Lung (tissue), 12 donors: Measurements from ENCODE around the gene IMMT. TPM values are rescaled to one million over a fixed set of nuclear protein-coding genes. Genes with fewer than 3 reads are reported as not detected.

Source experiments
- ATAC-seq: fragments of 200-7000 bp; cut with Tn5 transposase; one replicate; pipeline ENCODE4 v1.9.1; 2020; ENCODE audit warnings: moderate number of reproducible peaks; ENCODE audit not compliant: insufficient read depth, low FRiP score
- DNase-seq, 3 donors: peaks; one replicate each; pipeline ENCODE4 v3.0.0-alpha.2; 2013 to 2017
- H3K27ac ChIP-seq, 2 donors: one replicate each; pipeline ENCODE4 v1.5.1; 2013; ENCODE audit warnings: mild to moderate bottlenecking in 2 of 2, moderate library complexity in 2 of 2, control low read depth in 1 of 2, inconsistent platforms in 1 of 2, low read depth in 1 of 2, low read length in 1 of 2
- H3K27me3 ChIP-seq, 3 donors: one replicate each; pipeline ENCODE4 v1.5.1; 2013; ENCODE audit warnings: low read length in 2 of 3; ENCODE audit not compliant: control insufficient read depth in 3 of 3, insufficient read depth in 3 of 3
- H3K36me3 ChIP-seq, 4 donors: one replicate each; pipeline ENCODE4 v1.5.1; 2013; ENCODE audit warnings: low read length in 4 of 4, mild to moderate bottlenecking in 1 of 4, moderate library complexity in 1 of 4; ENCODE audit not compliant: control insufficient read depth in 4 of 4, insufficient read depth in 4 of 4
- H3K4me1 ChIP-seq, 5 donors: one replicate each; pipeline ENCODE4 v1.5.1; 2013; ENCODE audit warnings: low read length in 5 of 5, mild to moderate bottlenecking in 2 of 5, moderate library complexity in 1 of 5; ENCODE audit not compliant: control insufficient read depth in 5 of 5, insufficient read depth in 5 of 5
- H3K4me3 ChIP-seq: one replicate; pipeline ENCODE4 v1.5.1; 2013; ENCODE audit warnings: mild to moderate bottlenecking, control low read depth, moderate library complexity
- H3K9ac ChIP-seq, 2 donors: one replicate each; pipeline ENCODE4 v1.5.1; 2013; ENCODE audit warnings: low read length in 2 of 2, control low read depth in 1 of 2; ENCODE audit not compliant: insufficient read depth in 1 of 2
- H3K9me3 ChIP-seq, 4 donors: one replicate each; pipeline ENCODE4 v1.5.1; 2013; ENCODE audit warnings: low read length in 3 of 4, mild to moderate bottlenecking in 1 of 4, moderate library complexity in 1 of 4; ENCODE audit not compliant: control insufficient read depth in 4 of 4, insufficient read depth in 3 of 4
- WGBS, 2 donors: extraction: QIAGEN DNeasy Blood & Tissue Kit; methylation state at CpG; one replicate each; pipeline ENCODE4 v1.1.7; 2013; 5-methylcytosine and 5-hydroxymethylcytosine counted together
- polyA plus RNA-seq, 2 donors: library from polyadenylated mRNA; stranded (reverse); fragments of 200-250 nt; gene quantifications; one replicate each; pipeline ENCODE4 v1.2.1, GENCODE V29; 2013
- total RNA-seq, 2 donors: library from RNA; depleted of rRNA in 1 of 2; stranded (reverse); fragments of >200 nt in 1 of 2; gene quantifications; one replicate each; pipeline ENCODE4 v1.2.1, GENCODE V29; 2014 to 2021
- TF ChIP-seq, protein P1 (sequence below): IDR thresholded peaks from 2 replicates; pipeline ENCODE4 v1.5.1; 2012; ENCODE audit warnings: mild to moderate bottlenecking; ENCODE audit errors: control extremely low read depth, extremely low read depth
- donor health status: control.
- donor health status: control.
- donor health status: Bipolar disorder and iron deficiency.
- donor health status: healthy.
- donor health status: DM: yes; HTN: yes; CAD: no.

Gene IMMT
- total and polyA plus RNA-seq, 4 donors, result 22.8 to 63.4 (median 48.2) TPM

DNA sequence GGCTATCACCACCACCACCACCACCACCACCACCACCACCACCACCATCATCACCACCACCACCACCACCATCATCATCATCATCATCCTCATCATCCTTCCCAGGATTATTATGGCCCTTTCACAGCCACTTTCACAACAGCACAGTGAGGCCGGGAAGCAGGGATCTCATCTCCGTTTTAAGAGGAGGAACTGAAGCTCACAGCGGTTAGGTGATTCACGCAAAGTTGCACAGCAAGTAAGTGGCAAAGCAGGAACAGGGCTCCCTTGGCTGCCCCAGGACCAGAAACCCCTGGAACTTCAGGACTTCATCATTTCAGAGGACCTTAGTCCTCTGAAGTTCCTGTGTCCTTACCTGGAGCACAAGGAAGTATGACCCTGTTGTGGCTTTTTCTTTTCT lies 30.8 kb upstream of the IMMT start:
- DNase-seq (no peak), ATAC-seq (no peak)
- Histone ChIP-seq H3K4me1 (peaks cover 9 to 33% (median 15%) of the 10 kb centered on the region in 5 donors), H3K27me3 (no peaks in the 10 kb centered on the region), H3K9me3 (no peaks in the 10 kb centered on the region), H3K9ac (no peak overlapping the region), H3K4me3 (no peak overlapping the region), H3K27ac (peak overlapping the region in 1 of 2 donors; percentile 47), H3K36me3 (no peaks in the 10 kb centered on the region)
- TF ChIP-seq, protein P1, sequence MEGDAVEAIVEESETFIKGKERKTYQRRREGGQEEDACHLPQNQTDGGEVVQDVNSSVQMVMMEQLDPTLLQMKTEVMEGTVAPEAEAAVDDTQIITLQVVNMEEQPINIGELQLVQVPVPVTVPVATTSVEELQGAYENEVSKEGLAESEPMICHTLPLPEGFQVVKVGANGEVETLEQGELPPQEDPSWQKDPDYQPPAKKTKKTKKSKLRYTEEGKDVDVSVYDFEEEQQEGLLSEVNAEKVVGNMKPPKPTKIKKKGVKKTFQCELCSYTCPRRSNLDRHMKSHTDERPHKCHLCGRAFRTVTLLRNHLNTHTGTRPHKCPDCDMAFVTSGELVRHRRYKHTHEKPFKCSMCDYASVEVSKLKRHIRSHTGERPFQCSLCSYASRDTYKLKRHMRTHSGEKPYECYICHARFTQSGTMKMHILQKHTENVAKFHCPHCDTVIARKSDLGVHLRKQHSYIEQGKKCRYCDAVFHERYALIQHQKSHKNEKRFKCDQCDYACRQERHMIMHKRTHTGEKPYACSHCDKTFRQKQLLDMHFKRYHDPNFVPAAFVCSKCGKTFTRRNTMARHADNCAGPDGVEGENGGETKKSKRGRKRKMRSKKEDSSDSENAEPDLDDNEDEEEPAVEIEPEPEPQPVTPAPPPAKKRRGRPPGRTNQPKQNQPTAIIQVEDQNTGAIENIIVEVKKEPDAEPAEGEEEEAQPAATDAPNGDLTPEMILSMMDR, result no peak
- 61 to 79% methylated on average over 4 of the region's 4 CpGs for WGBS, 2 donors

DNA sequence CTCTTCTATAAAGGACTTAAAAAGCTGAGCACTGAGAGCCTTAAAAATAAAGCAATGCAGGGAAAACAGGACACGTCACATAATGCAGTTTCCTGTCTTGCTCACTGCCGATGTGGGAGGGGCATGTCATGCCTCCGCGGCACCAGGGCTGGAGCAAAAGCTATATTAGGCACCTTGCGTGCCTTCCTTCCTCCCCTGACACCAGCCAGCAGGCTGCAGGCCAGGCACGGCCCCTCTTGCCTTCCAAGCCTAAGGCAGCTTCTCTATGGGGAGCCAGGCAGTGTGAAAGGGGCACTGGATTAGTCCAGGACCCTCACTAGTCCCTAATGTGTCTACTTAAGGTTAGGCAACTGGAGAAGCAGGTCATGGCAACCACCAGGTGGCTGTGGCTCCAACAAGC lies 30.3 kb upstream of the IMMT start:
- H3K9ac ChIP-seq, result no peak overlapping the region
- 6 to 29% methylated on average over 6 of the region's 6 CpGs for WGBS, 2 donors
- TF ChIP-seq, protein P1, result no peak

DNA sequence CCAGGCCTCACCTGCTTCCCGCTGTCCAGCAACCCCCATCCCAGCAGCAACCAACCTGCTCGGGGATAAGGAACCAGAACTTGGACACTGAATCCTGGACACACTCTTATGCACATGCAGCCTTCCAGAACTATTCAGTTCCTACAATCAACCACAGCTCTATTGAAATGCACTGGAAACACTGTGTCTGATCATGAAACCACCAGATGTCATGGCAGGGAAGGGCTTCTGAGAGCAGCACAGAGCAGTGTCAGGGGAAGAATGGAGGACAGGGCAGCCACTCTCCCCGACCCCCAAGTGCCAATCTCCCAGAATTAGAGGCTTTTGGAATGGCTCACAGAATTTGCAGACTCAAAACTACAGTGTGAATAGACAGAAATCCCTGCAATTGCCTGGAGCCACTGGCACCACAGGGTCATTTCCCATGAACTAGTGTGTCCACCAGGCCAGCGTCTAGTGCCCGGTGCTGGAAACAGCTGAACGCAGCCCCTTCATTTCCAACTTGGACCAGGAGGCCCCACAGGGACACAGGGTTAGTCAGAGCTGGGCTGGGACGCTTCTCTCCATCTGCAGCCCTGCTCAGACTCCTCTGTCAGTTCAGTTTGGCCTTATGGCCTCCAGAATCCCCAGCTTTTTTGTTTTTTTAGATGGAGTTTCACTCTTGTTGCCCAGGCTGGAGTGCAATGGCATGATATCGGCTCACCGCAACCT lies 29.5 kb upstream of the IMMT start:
- Histone ChIP-seq H3K27me3 (no peaks in the 10 kb centered on the region), H3K9me3 (no peaks in the 10 kb centered on the region), H3K36me3 (no peaks in the 10 kb centered on the region), H3K27ac (peak overlapping the region; percentile 61 to 71), H3K4me3 (no peak overlapping the region), H3K9ac (no peak overlapping the region), H3K4me1 (peaks cover 9 to 34% (median 15%) of the 10 kb centered on the region in 5 donors)
- WGBS, 2 donors, result 89% methylated on average over 9 of the region's 9 CpGs
- ATAC-seq (no peak), DNase-seq (no peak)
- TF ChIP-seq, protein P1, result no peak

More for the DNA sequence above, 30.3 kb upstream of the IMMT start:
- H3K36me3 ChIP-seq, result no peaks in the 10 kb centered on the region
- peak overlapping the region; percentile 40 to 71 for H3K27ac ChIP-seq
- DNase-seq (peak in 2 of 3 donors; percentile 43 to 65), ATAC-seq (no peak)
- no peaks in the 10 kb centered on the region for H3K9me3 ChIP-seq
- no peak overlapping the region for H3K4me3 ChIP-seq
- no peaks in the 10 kb centered on the region for H3K27me3 ChIP-seq
- peaks cover 9 to 34% (median 15%) of the 10 kb centered on the region in 5 donors for H3K4me1 ChIP-seq
